ENCODE measurements around the gene FAM184A. TPM values are rescaled to one million over a fixed set of nuclear protein-coding genes. Genes with fewer than 3 reads are reported as not detected.

Gene FAM184A
- total and polyA plus RNA-seq, 2 of the 13 experiments (the other 11 are each of a cell fraction or from before 2014, with no cell fraction given), result 7.0 to 18.0 TPM

DNA sequence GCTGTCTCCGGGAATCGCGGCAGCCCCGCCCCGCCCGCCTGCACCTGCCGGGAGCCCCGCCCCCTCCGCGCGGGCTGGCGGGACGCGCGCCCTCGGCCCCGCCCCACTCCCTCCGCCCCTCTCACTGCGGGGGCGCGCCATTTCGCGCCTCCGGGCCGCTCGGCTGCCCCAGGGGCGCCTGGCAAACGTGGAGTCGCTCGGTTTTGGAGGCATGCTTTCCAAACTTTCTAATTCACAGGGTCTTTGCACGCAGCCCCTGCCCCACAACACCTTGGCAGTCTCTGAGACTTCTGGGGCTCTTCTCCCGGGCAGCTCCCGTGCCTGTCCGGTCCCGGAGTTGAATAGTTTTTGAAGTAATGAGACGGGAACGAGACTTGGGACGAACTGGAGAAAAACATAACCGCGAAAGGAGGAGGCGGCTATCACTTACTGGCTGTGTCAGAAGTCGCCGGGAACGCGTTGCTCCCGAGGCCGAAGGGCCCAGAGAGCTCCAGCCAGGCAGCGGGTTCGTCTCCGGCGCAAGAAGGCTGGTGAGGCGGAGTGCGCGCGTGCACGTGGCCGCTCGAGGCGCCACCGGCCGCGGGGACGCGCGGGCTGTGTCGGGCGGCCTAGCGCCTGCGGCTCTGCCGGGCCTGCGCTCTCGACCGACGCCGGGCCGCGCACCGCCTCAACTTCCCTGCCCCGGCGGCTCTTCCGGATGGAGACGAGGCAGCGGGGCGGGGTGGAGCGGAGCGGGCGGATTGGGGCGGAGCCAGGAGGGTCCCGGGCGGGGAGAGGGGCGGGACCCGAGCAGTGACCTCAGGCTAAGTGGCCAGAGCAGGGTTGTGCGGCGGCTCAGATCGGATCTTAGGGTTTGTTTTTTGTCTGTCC is 143.8 kb downstream of the FAM184A start, which contains the start of gene MCM9 (continued):
- TF ChIP-seq MXI1 (IDR thresholded peaks at IDR 0.05; ENCODE audit: borderline replicate concordance, low read depth, low read length) (peak; percentile 52; the same call in 1 of the 3 replicates), ZNF232 (CRISPR knock-in tag; IDR thresholded peaks at IDR 0.05; ENCODE audit: borderline replicate concordance) (peak; percentile 71; the same call in 1 of the 2 replicates), EED (CRISPR knock-in tag; IDR thresholded peaks at IDR 0.05) (no peak), MIXL1 (CRISPR knock-in tag; IDR thresholded peaks at IDR 0.05) (peak; percentile 18; the same call in 1 of the 2 replicates), MXD4 (CRISPR knock-in tag; IDR thresholded peaks at IDR 0.05) (peak; percentile 49), KLF12 (CRISPR knock-in tag; IDR thresholded peaks at IDR 0.05; ENCODE audit: borderline replicate concordance) (peak; percentile 83), NFYB (CRISPR knock-in tag; IDR thresholded peaks at IDR 0.05) (peak; percentile 31; the same call in 1 of the 2 replicates), ZNF678 (CRISPR knock-in tag; IDR thresholded peaks at IDR 0.05) (peak; percentile 63; the same call in 1 of the 2 replicates), AKAP8 (CRISPR knock-in tag; IDR thresholded peaks at IDR 0.05) (peak; percentile 74), ZNF256 (CRISPR knock-in tag; conservative IDR thresholded peaks at IDR 0.05) (no peak), PRMT3 (CRISPR knock-in tag; IDR thresholded peaks at IDR 0.05; ENCODE audit: borderline replicate concordance, low read depth) (no peak), ZNF639 (CRISPR knock-in tag; conservative IDR thresholded peaks at IDR 0.05) (no peak; the same call in none of the 2 replicates), POLR2AphosphoS2 (IDR thresholded peaks at IDR 0.05; ENCODE audit: low read depth, low read length) (no peak), U2AF1 (optimal IDR thresholded peaks at IDR 0.05; ENCODE audit: low read depth, low read length) (no peak), ZSCAN20 (CRISPR knock-in tag; IDR thresholded peaks at IDR 0.05; ENCODE audit: borderline replicate concordance) (peak; percentile 55; the same call in 1 of the 2 replicates)
- TF ChIP-seq, protein P1, sequence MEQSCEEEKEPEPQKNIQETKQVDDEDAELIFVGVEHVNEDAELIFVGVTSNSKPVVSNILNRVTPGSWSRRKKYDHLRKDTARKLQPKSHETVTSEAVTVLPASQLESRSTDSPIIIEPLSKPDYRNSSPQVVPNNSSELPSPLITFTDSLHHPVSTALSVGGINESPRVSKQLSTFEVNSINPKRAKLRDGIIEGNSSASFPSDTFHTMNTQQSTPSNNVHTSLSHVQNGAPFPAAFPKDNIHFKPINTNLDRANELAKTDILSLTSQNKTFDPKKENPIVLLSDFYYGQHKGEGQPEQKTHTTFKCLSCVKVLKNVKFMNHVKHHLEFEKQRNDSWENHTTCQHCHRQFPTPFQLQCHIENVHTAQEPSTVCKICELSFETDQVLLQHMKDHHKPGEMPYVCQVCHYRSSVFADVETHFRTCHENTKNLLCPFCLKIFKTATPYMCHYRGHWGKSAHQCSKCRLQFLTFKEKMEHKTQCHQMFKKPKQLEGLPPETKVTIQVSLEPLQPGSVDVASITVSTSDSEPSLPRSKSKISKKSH (CRISPR knock-in tag; IDR thresholded peaks at IDR 0.05; ENCODE audit: borderline replicate concordance), result peak; percentile 92
- TF ChIP-seq, protein P2, sequence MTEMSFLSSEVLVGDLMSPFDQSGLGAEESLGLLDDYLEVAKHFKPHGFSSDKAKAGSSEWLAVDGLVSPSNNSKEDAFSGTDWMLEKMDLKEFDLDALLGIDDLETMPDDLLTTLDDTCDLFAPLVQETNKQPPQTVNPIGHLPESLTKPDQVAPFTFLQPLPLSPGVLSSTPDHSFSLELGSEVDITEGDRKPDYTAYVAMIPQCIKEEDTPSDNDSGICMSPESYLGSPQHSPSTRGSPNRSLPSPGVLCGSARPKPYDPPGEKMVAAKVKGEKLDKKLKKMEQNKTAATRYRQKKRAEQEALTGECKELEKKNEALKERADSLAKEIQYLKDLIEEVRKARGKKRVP (CRISPR knock-in tag; IDR thresholded peaks at IDR 0.05), result no peak
- TF ChIP-seq, protein P3, sequence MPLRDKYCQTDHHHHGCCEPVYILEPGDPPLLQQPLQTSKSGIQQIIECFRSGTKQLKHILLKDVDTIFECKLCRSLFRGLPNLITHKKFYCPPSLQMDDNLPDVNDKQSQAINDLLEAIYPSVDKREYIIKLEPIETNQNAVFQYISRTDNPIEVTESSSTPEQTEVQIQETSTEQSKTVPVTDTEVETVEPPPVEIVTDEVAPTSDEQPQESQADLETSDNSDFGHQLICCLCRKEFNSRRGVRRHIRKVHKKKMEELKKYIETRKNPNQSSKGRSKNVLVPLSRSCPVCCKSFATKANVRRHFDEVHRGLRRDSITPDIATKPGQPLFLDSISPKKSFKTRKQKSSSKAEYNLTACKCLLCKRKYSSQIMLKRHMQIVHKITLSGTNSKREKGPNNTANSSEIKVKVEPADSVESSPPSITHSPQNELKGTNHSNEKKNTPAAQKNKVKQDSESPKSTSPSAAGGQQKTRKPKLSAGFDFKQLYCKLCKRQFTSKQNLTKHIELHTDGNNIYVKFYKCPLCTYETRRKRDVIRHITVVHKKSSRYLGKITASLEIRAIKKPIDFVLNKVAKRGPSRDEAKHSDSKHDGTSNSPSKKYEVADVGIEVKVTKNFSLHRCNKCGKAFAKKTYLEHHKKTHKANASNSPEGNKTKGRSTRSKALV (CRISPR knock-in tag; IDR thresholded peaks at IDR 0.05), result 0 out of 2 replicates have a peak, but pooled peaks have one; percentile 48
- TF ChIP-seq, protein P4, sequence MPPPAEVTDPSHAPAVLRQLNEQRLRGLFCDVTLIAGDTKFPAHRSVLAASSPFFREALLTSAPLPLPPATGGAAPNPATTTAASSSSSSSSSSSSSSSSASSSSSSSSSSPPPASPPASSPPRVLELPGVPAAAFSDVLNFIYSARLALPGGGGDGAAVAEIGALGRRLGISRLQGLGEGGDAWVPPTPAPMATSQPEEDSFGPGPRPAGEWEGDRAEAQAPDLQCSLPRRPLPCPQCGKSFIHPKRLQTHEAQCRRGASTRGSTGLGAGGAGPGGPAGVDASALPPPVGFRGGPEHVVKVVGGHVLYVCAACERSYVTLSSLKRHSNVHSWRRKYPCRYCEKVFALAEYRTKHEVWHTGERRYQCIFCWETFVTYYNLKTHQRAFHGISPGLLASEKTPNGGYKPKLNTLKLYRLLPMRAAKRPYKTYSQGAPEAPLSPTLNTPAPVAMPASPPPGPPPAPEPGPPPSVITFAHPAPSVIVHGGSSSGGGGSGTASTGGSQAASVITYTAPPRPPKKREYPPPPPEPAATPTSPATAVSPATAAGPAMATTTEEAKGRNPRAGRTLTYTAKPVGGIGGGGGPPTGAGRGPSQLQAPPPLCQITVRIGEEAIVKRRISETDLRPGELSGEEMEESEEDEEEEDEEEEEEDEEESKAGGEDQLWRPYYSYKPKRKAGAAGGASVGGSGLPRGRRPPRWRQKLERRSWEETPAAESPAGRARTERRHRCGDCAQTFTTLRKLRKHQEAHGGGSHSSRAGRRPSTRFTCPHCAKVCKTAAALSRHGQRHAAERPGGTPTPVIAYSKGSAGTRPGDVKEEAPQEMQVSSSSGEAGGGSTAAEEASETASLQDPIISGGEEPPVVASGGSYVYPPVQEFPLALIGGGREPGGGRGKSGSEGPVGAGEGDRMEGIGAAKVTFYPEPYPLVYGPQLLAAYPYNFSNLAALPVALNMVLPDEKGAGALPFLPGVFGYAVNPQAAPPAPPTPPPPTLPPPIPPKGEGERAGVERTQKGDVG (CRISPR knock-in tag; IDR thresholded peaks at IDR 0.05; ENCODE audit: borderline replicate concordance), result 0 out of 2 replicates have a peak, but pooled peaks have one; percentile 59
